Cardiac fibroblast (primary cell): ENCODE data around the gene KCNAB1.
A peak's percentile ranks its signal among the peaks of the same experiment; 100 is the strongest.

Experiments
- DNase-seq, 2 donors: peaks; one replicate each; pipeline versions ENCODE4 v3.0.0 to v3.0.0-alpha.2; 2010; ENCODE audit warnings: low read depth in 2 of 2
- H3K4me3 ChIP-seq, 2 donors: replicated peaks in 1 of 2; 1 replicate in 1 of 2; 2 replicates in 1 of 2; pipeline ENCODE4 v1.5.1; 2011; ENCODE audit warnings: low read depth in 2 of 2, low read length in 2 of 2, mild to moderate bottlenecking in 2 of 2, moderate library complexity in 1 of 2
- CTCF ChIP-seq: IDR thresholded peaks from one replicate; pipeline ENCODE4 v1.5.1; 2011; ENCODE audit warnings: low read depth, mild to moderate bottlenecking, low read length, inconsistent platforms

Gene KCNAB1

GRCh38 chr3:156298938-156299337, 178.6 kb downstream of the KCNAB1 start:
- no peak for TF ChIP-seq CTCF
- no peak for DNase-seq
- no peak overlapping the region for H3K4me3 ChIP-seq

GRCh38 chr3:156299569-156299968, 179.2 kb downstream of the KCNAB1 start:
- no peak for DNase-seq
- no peak overlapping the region for H3K4me3 ChIP-seq
- no peak for TF ChIP-seq CTCF

GRCh38 chr3:156300371-156300770, 180.0 kb downstream of the KCNAB1 start:
- no peak for DNase-seq
- H3K4me3 ChIP-seq, result no peak overlapping the region
- no peak for TF ChIP-seq CTCF

GRCh38 chr3:156300929-156301840, 180.8 kb downstream of the KCNAB1 start:
- TF ChIP-seq CTCF, result no peak
- H3K4me3 ChIP-seq, result no peak overlapping the region
- DNase-seq, result peak in 1 of 2 donors; percentile 21

- TF ChIP-seq CTCF, result no peak
- no peak for DNase-seq
- H3K4me3 ChIP-seq, result no peak overlapping the region
Observed at GRCh38 chr3:156303001-156303707, 182.8 kb downstream of the KCNAB1 start.

GRCh38 chr3:156304406-156304805, 184.0 kb downstream of the KCNAB1 start:
- no peak overlapping the region for H3K4me3 ChIP-seq
- no peak for TF ChIP-seq CTCF
- DNase-seq, result peak; percentile 71 to 74
